Measurements from ENCODE around the gene GAST.

DNA sequence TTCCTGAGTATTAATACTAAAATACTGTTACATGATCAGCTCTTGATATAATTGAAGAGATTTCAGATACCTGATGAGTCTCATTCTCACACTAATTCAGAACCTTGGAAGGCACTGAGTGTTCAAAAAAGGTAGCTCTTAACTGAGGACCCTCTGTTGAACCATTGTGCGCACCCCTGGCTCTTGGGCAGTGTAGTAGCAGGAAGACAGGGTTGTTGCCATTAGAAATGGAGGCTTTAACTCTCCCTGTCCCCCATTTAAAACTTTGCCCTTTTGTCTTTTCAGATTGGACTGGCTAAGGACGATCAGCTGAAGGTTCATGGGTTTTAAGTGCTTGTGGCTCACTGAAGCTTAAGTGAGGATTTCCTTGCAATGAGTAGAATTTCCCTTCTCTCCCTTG, 21.6 kb upstream of the GAST start:
- TF ChIP-seq, protein P1, sequence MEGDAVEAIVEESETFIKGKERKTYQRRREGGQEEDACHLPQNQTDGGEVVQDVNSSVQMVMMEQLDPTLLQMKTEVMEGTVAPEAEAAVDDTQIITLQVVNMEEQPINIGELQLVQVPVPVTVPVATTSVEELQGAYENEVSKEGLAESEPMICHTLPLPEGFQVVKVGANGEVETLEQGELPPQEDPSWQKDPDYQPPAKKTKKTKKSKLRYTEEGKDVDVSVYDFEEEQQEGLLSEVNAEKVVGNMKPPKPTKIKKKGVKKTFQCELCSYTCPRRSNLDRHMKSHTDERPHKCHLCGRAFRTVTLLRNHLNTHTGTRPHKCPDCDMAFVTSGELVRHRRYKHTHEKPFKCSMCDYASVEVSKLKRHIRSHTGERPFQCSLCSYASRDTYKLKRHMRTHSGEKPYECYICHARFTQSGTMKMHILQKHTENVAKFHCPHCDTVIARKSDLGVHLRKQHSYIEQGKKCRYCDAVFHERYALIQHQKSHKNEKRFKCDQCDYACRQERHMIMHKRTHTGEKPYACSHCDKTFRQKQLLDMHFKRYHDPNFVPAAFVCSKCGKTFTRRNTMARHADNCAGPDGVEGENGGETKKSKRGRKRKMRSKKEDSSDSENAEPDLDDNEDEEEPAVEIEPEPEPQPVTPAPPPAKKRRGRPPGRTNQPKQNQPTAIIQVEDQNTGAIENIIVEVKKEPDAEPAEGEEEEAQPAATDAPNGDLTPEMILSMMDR (IDR thresholded peaks at IDR 0.05; ENCODE audit: insufficient read depth, low read length, poor library complexity, severe bottlenecking): no peak
- TF ChIP-seq EZH2phosphoT487 (conservative IDR thresholded peaks at IDR 0.05; ENCODE audit: low read length): no peak
